Pancreas (tissue), 10 donors: ENCODE results near the gene MLN. TPM values are rescaled to one million over a fixed set of nuclear protein-coding genes. Genes with fewer than 3 reads are reported as not detected.

Experiments used
- ATAC-seq, 4 donors: fragments of 200-7000 bp; cut with Tn5 transposase; one replicate each; pipeline versions ENCODE4 v1.8.0 to v1.9.1; 2020; ENCODE audit warnings: mild to moderate bottlenecking in 4 of 4, moderate library complexity in 4 of 4
- DNase-seq, 6 donors: peaks; one replicate each; pipeline ENCODE4 v3.0.0-alpha.2; 2020
- FAIRE-seq: peaks from 2 replicates; lab custom pipeline; 2012; peaks lifted over from hg19 to GRCh38; lab: Jason Lieb, UNC
- H3K27ac ChIP-seq, 4 donors: fragments of 200-600 bp; sonication (generic); 1 replicate in 3 of 4; 2 replicates in 1 of 4; pipeline versions ENCODE4 v1.5.0 to v1.8.0; 2020
- H3K27me3 ChIP-seq, 4 donors: fragments of 200-600 bp; one replicate each; pipeline ENCODE4 v1.8.0; 2021
- H3K36me3 ChIP-seq, 3 donors: fragments of 200-600 bp; sonication (generic) in 1 of 3; one replicate each; pipeline versions ENCODE4 v1.5.0 to v1.8.0; 2020 to 2021
- H3K4me1 ChIP-seq, 3 donors: fragments of 200-600 bp; one replicate each; pipeline ENCODE4 v1.8.0; 2021
- H3K4me3 ChIP-seq, 4 donors: fragments of 200-600 bp; sonication (generic) in 2 of 4; one replicate each; pipeline versions ENCODE4 v1.5.0 to v1.8.0; 2020 to 2021
- H3K9me3 ChIP-seq, 4 donors: fragments of 200-600 bp; one replicate each; pipeline ENCODE4 v1.8.0; 2021
- WGBS, 2 donors: extraction: QIAGEN DNeasy Blood & Tissue Kit; methylation state at CpG; one replicate each; pipeline ENCODE4 v1.1.7; 2013; 5-methylcytosine and 5-hydroxymethylcytosine counted together
- intact Hi-C, 3 donors: fragments of 100-400 bp; cut with DNase I; formaldehyde crosslinking; loops; one replicate each; pipeline versions ENCODE4 v1.11.1 to v1.14.2; 2022
- polyA plus RNA-seq, 2 donors: library from polyadenylated mRNA; stranded (reverse); fragments of 200-250 nt; gene quantifications; one replicate each; pipeline ENCODE4 v1.2.3, GENCODE V29; 2013
- total RNA-seq, 6 donors: library from RNA; stranded (reverse); fragmentation: NEBNext Ultra II Directional in 4 of 6; extraction: Animal tissue kit (Norgen Biotek cat#: 25700) in 4 of 6; gene quantifications; one replicate each; pipeline versions ENCODE4 v1.2.1 to v1.2.4, GENCODE V29; 2021 to 2023
- TF ChIP-seq, protein P1 (sequence below), 4 donors: fragments of 200-600 bp; sonication (generic) in 3 of 4; IDR thresholded peaks; one replicate each; pipeline versions ENCODE4 v1.5.0 to v1.8.0; 2021; ENCODE audit warnings: antibody characterized with exemption in 4 of 4
- donor health status: healthy with polysubstance abuse.
- donor health status: DM: no; HTN: no; CAD: no; lungs with moderate emphysema.
- donor health status: DM: no; HTN: no; CAD: no.
- donor health status: control.
- donor health status: control.
- donor health status: Bipolar disorder and iron deficiency.
- donor health status: DM: yes; HTN: yes; CAD: no.
- donor health status: DM: no; HTN: no; CAD: no.
- donor health status: DM: no; HTN: no; CAD: no.
- donor health status: DM: yes; HTN: yes; CAD: no.

MLN gene
- total and polyA plus RNA-seq, 8 donors, result not detected

DNA sequence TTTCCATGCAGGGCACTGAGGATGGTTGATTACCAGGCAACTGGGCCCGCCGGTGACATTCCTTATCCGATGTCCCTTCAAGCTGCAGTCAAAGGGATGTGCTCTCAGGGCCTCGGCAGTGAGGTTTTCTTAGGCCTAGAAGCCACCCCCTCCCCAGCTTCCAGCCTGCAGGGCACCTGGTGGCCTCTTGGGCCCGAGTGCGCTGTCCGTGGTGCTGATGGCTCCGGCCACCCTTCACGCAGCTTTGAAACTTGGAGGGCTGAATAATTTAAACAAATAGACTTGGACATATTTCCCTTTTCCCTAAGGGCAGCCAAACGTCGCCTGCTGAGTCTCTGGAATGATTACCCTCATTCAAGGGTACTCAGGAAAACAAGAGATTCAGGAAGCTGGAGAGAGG is 8.9 kb upstream of the MLN start:
- Histone ChIP-seq H3K36me3 (no peaks in the 10 kb centered on the region), H3K4me1 (no peaks in the 10 kb centered on the region), H3K27me3 (peaks cover 0 to 8% (median 0%) of the 10 kb centered on the region in 4 donors), H3K9me3 (no peaks in the 10 kb centered on the region), H3K27ac (no peak overlapping the region), H3K4me3 (no peak overlapping the region)
- 3 to 4% methylated on average over 11 of the region's 11 CpGs for WGBS, 2 donors
- FAIRE-seq, result no peak
- intact Hi-C loops, result no loop called here
- DNase-seq, result peak in 4 of 6 donors; percentile 19 to 74 (median 52)
- ATAC-seq, result peak; percentile 55 to 89 (median 73)
- TF ChIP-seq, protein P1, sequence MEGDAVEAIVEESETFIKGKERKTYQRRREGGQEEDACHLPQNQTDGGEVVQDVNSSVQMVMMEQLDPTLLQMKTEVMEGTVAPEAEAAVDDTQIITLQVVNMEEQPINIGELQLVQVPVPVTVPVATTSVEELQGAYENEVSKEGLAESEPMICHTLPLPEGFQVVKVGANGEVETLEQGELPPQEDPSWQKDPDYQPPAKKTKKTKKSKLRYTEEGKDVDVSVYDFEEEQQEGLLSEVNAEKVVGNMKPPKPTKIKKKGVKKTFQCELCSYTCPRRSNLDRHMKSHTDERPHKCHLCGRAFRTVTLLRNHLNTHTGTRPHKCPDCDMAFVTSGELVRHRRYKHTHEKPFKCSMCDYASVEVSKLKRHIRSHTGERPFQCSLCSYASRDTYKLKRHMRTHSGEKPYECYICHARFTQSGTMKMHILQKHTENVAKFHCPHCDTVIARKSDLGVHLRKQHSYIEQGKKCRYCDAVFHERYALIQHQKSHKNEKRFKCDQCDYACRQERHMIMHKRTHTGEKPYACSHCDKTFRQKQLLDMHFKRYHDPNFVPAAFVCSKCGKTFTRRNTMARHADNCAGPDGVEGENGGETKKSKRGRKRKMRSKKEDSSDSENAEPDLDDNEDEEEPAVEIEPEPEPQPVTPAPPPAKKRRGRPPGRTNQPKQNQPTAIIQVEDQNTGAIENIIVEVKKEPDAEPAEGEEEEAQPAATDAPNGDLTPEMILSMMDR (IDR thresholded peaks at IDR 0.05), result peak in 2 of 4 donors; percentile 21 to 25

DNA sequence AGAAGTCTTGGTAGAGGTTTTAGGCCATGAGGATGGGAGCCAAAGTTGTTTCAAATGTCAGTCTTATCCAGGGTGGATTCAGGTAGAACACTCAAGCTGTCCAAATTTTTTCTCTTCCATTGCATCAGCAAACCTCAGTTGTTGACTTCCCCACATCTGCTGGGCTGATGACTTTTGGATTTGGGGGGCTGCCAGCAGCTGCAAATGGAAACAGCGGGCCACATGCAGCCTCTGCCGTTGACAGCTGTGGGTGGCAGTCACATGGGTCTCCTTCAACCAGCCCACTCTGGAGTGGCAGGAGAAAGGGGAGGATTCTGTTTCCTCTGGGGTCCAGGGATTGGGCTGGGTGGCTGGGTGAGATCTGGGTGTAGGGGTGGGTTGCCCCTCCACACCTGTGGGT is 5.8 kb upstream of the MLN start:
- H3K4me1 ChIP-seq, result no peaks in the 10 kb centered on the region
- TF ChIP-seq, protein P1 (IDR thresholded peaks at IDR 0.05), result no peak
- DNase-seq (no peak), ATAC-seq (no peak), FAIRE-seq (no peak)
- H3K27me3 ChIP-seq, result peaks cover 0 to 13% (median 0%) of the 10 kb centered on the region in 4 donors
- H3K36me3 ChIP-seq, result no peaks in the 10 kb centered on the region
- intact Hi-C loops, result no loop called here
- H3K4me3 ChIP-seq, result no peak overlapping the region
- no peak overlapping the region for H3K27ac ChIP-seq
- no peaks in the 10 kb centered on the region for H3K9me3 ChIP-seq
- 45 to 52% methylated on average over 2 of the region's 2 CpGs for WGBS, 2 donors

DNA sequence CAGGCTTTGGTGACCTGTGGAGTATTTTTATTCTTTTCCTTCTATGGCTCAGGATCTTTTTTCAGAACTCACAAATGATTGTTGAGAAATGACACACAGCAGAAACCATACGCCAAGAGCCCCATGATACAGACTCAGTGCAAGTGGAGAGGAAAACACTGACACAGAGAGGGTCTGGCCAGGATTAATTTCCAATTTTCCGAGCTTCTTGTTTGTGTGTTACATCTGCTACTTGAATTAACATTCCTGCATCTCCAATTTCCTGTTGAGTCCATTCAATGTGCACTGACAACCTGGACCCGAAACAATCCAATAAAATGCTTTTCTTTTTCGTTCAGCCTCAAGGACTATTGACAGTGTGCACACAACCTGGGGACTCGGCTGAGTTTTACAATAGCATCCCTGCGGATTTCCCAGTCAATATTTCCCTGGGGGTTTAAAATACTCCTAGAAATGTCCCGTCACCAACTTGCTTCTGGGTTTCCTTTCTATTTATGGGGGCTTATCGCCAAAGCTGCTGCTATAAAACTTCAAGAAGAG is 4.9 kb upstream of the MLN start:
- H3K4me3 ChIP-seq, result no peak overlapping the region
- H3K36me3 ChIP-seq, result no peaks in the 10 kb centered on the region
- whole genome bisulfite sequencing, 2 donors, result 26 to 35% methylated on average over 8 of the region's 8 CpGs
- peaks cover 0 to 12% (median 0%) of the 10 kb centered on the region in 4 donors for H3K27me3 ChIP-seq
- no peak for ATAC-seq
- no peak for FAIRE-seq
- H3K4me1 ChIP-seq, result no peaks in the 10 kb centered on the region
- TF ChIP-seq, protein P1 (IDR thresholded peaks at IDR 0.05), result no peak
- no peak for DNase-seq
- no peaks in the 10 kb centered on the region for H3K9me3 ChIP-seq
- H3K27ac ChIP-seq, result no peak overlapping the region
- intact Hi-C loops, result no loop called here

DNA sequence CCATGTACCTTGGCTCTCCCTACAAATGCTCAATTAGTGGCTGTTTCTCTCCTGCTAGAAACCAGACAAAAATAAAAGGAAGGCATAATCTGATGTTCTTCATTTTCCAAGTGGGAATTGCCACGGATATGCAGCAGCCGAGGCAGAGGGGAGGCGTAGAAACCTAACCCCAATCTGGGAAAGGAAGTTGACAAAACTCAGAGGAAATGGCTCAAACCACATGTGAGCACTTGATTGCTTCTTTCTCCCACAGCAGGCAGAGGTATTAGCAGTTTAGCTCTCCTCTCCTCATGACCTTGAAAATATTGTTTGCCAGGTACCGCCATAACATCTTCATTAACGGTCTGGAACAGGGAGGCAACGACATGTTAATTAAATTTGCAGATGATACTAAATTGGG is 3.8 kb upstream of the MLN start:
- H3K27me3 ChIP-seq, result peaks cover 0 to 9% (median 0%) of the 10 kb centered on the region in 4 donors
- ATAC-seq (no peak), DNase-seq (no peak), FAIRE-seq (no peak)
- no peaks in the 10 kb centered on the region for H3K36me3 ChIP-seq
- no peak overlapping the region for H3K4me3 ChIP-seq
- H3K27ac ChIP-seq, result no peak overlapping the region
- TF ChIP-seq, protein P1 (IDR thresholded peaks at IDR 0.05), result no peak
- intact Hi-C loops, result no loop called here
- H3K4me1 ChIP-seq, result no peaks in the 10 kb centered on the region
- H3K9me3 ChIP-seq, result no peaks in the 10 kb centered on the region
- 31 to 47% methylated on average over 6 of the region's 6 CpGs for WGBS, 2 donors

DNA sequence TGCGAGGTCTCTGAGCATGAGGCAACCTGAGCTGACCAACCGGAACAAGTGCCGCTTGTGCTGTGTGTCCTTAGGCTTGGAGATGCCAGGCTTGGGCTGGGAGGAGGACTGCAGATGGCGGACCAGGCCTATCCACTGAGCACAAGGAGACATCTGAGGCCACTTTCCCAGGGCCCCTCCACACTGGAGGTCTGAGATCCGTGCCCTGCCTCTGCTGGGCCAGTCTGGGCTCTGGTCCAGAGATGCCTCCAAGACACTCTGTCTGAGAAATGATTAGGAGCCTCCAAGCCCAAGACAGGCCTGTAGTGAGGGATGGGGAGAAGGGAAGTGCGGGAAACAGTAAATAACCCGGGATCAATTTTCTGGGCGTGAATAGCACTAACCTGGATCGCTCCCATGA is 3.0 kb upstream of the MLN start:
- H3K27ac ChIP-seq, result no peak overlapping the region
- H3K4me3 ChIP-seq, result no peak overlapping the region
- no peaks in the 10 kb centered on the region for H3K9me3 ChIP-seq
- ATAC-seq (no peak), FAIRE-seq (no peak), DNase-seq (no peak)
- TF ChIP-seq, protein P1 (IDR thresholded peaks at IDR 0.05), result no peak
- H3K27me3 ChIP-seq, result peaks cover 0 to 9% (median 0%) of the 10 kb centered on the region in 4 donors
- H3K4me1 ChIP-seq, result no peaks in the 10 kb centered on the region
- intact Hi-C loops, result no loop called here
- H3K36me3 ChIP-seq, result no peaks in the 10 kb centered on the region
- 64 to 72% methylated on average over 9 of the region's 9 CpGs for WGBS, 2 donors
